NCI-H1694 (cell line): ENCODE results near the gene NEK9.
"Not testable (repeated sequence)": the region's sequence is repeated elsewhere in the genome, so short reads cannot be mapped to it uniquely, and the experiment has no call there.

Experiments
- DNase-seq: peaks from one replicate; lab custom pipeline; 2025; lab: John Stamatoyannopoulos, UW

Gene NEK9

DNA sequence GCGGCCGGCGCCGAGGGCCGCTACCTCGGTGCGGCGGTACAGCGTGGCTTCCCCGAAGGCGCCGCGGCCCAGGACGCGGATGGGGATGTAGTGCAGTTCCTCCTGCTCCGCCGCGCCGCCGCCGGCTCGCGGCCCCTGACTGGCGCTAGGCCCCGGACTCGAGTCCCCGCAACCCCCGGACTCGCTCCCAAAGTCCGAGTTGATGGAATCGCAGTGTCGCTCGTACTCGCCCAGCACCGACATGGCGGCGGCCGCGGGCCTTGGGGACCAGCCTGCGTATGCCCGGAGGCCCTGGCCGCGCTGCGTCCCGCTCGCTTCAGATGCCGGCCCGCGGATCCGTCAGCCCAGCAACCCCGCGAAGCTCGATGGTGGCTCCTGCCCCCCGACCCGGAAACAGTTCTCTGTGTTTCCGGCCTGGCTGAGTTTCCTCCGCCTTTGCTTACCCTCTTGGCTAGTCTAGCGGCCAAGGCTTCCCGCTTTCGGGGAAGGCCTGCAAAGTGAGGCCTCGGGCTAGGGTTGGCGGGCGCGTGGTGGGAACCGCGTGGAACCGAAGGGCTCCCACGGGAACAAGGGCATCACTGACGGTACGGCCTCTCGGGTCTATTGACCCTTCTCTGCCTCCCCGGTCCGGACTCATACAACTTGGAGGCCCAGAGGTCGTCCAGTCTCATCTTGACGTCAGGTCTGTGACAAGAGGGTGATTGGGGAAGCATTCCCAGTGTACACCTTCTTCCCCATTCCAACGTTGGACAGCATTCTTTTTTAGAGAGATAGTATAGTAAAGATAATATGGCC is at the start of gene NEK9:
Gene NEK9, minus strand, starts transcription at position 370 of the 795 bp plus-strand sequence. Its CDS starts 127 bp downstream, at position 243.
- DNase-seq = peak; percentile 93

DNA sequence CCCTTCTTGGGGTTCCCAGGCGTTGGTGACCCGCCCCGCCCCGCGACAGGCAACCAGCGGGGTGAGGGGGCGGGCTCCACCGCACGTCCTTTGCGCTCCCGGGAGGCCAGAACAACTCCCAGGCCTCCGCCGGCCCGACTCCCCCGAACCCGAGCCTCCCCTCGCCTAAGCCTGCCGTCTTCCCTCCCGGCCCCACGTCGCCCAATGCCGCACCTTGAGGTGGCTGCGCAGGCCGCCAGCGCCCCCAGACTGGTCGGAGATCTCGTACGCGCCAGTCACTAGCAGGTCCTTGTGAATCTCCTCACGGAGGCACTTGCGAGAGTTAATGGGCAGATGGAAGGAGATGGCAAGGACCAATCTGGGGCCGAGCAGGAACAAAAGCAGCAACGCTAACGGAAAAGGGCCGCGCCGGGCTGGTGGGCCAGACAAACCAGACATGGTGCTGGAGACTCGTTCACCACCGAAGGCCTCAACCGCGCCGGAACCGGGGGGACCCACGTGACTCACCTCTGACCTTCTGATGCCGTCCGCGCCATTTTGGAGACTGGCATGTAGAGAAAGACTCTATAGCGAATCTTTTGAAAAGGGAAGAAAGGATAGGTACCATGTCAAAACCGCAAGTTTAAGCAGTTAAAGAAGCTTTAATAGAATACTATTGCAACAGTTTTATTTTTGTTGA is 49.4 kb upstream of the NEK9 start, which contains the start of gene TMED10:
Gene TMED10, minus strand, starts transcription at position 471 of the 679 bp plus-strand sequence. Its CDS starts 33 bp downstream, at position 438.
- DNase-seq = peak; percentile 95

DNA sequence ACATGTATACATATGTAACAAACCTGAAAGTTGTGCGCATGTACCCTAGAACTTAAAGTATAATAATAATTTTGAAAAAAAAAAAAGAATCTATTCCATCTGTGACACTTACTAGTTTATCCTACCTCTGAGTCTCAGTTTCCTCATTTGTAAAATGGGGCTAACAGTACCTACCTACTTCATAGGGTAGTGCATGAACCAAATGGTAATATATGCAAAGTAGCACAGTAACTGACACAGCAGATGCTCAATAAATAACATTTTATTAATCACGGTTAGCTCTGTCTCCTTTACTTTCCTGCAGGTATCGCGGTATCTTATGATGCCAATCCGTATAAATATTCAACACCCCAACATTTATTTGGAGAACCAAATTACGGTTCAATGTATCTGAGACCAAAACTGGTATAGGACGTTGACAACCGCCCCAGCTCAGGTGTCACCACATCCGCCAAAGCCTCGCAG is 48.9 kb upstream of the NEK9 start:
- no peak for DNase-seq

DNA sequence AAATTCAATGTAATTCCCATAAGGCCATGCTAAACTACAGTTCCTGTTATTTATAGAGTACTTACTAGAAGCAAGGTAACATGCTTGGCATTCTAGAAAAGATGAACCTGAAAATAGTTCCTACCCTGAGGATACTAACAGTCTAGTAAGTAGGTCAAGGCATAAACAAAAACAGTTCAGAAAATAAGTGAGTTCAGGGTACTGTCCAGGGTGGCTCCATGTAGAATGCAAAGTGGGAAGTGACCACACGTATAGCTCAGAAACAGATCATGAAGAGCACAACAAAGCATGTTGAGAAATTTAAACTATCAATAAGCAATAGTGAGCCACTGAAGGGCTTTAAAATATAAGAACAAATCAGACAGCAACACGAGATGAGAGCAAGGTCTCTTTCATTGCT is 47.2 kb upstream of the NEK9 start:
- no peak for DNase-seq

DNA sequence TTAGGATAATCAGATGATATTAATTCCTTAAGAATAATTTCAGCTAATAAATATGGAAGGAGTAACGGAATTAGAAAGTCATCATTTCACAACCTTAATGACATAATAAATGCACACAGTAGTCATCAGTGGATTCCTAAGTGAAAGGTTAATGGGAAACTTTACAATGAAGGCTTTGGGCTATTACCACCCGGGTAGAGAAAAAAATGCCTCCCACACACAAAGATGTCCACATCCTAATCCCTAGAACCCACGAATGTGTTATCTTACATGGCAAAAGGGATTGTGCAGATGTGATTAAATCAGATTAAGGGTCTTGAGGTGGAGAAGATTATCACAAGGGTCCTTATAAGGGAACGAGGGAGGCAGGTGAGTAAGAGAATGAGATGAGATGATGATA is 43.9 kb upstream of the NEK9 start:
- DNase-seq = no peak

DNA sequence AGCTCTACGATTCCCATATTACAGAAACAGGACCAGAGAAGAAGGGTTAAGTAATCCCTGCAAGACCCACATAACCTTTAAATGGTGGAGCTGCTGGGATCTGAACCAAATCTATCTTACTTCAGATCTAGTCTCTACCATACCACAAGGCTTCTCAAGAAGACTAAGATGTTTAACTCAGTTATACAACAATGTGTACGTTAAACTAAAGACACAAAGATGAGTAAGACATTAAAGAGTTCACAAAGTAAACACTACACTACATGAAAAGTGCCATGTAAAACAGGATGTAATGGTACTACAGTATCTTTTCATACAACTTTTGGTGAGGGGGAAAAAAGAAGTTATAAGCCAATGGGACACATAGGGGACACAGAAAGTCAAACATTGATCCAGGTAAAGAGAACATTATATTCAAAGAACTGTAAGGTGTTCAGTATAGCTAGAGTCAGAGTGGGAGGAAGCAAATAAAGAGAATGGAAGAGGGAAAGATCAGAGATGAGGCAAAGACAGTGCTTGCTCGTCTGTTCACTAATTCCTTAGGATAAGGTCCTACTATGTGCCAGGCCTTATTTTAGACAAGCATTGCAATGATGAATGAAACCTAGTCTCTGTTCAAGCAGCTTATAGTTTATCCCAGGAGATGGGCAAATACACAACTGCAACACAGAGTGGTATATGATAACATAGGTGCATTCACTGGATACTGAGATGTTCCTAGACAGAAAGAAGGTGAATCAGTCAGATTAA is 41.9 kb upstream of the NEK9 start:
- DNase-seq = no peak

DNA sequence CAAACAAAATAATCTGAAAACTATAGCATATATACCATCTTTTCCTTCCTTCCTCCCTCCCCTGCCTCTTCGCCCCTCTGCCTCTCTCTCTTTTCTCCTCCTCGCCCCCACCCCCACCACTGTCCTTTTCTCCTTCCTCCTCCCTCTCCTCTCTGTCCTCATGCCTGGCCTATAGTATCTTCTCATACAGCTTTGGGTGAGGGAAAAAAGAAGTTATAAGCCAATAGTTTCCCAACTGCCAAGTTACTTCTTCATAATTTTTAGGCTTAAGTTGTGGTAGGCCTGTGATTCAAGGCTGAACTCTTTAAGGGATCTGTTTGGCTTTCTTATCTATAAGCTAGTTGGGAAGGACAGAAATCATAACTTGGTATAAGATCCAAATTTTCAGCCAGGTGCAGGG is 40.5 kb upstream of the NEK9 start:
- no peak for DNase-seq

DNA sequence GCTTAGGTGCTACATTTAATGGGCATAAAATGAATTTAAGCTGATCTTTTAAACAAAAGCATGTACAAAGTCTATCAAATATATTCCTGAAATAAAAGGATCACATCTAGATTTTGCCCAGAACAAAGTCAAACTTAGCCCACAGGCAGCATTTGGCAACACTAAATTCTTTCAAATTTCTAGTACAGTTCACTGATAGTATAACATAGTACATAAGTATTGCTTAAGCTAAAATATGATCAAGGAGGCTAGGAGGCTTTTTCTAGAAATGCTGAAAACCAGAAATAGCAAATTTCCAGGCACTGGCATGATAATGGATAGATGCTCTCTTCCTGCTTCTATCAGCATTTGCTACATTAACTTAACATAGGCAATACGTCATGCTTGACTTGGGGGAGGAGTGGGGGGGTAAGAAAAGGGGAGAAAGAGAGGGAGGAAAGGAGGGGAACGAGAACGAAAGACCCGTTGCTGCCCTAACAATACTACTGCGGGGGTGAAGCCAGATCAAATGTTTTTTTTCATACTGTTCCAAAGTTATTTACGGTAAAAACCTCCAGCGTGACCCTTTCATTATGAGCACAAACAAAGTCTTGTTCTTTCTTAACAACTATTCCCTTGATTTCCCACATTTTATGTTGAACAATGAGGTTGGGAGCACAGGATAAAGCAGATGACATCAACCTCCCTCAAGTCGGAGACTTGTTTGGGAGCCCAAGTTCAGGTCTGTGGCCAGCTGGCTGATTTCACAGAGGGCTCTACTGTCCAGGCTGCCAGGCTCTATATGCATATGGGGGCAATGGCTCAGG is 38.9 kb upstream of the NEK9 start:
- DNase-seq = no peak

DNA sequence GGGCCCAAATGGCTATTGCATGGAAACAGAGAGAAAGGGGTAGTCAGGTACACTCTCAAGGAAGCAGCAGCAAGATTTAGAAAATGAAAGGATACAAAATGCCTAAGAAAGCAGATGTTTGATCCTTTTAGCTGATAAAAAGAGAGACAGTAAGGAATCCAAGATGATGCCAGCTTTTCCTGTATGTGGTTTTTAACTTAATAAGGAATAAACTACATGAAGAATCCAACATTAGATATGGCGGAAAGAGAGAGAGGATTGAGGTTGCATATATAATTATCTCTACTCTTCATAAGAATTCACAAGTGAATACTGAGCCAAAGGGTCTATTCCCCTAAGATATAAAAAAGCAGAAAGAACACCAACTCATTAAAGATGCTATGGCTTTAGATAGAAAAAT is 38.0 kb upstream of the NEK9 start:
- no peak for DNase-seq

DNA sequence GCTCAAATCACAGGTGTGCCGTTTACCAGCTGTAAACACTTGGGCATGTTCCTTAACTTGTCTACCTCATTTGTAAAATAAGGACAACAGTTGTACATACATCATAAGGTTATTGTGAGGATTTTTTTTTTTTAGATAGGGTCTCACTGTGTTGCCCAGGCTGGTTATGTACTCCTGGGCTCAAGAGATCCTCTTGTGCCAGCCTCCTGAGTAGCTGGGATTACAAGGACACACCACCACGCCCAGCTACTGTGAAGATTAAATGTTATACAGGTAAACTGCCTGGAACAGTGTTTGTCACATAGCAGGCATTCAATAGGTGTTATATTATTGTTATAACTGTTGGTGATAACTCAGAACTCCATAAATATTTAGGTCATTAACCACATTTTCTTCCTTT is 36.8 kb upstream of the NEK9 start:
- DNase-seq = no peak

DNA sequence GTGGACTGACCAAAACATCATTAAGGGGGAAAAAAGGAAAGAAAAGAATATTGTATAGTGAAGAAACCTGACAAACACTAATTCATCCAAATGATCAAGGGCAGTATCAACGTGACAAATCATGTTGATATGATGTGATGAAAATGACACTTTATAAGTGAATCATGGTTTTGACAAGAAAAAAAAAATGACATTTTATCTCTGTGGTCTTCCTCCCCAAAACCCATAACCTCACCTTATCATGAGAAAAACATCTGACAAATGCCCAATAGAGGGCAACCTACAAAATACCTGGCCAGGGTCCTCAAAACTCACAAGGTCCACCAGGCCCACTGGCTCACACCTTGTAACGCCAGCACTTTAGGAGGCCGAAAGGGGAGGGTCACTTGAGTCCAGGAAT is 35.8 kb upstream of the NEK9 start:
- DNase-seq = no peak

DNA sequence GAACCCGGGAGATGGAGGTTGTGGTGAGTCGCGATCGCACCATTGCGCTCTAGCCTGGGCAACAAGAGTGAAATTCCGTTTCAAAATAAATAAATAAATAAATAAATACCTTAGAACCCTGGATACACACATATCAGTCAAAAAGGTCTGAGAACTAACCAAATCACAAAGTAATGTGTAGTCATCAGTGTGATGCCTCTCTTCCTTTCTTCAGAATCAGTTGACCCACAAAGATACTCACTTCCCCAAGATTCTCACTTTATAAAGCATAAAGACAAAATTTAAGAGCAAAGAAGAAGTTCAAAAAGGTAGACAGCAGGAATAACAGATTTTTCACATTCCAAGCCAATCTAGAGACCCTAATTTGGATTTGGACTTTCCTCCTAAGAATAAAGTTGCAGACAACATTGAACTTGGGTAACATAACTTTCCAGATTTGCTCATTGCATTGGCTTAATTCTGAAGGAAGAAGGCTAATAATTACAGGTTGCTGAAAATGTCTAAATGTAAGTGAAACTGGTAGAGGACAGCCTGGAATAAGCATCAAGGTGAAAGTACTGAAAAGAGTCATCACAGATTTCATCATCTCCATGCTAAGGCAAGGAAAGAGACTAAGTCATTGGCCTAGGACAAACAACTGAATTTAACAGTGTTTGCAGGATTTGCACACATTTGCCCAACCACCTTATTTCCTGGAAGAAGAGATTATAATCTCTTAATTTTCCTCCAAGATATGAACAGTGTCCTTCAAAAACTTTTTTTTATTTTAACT is 32.2 kb upstream of the NEK9 start:
- no peak for DNase-seq

DNA sequence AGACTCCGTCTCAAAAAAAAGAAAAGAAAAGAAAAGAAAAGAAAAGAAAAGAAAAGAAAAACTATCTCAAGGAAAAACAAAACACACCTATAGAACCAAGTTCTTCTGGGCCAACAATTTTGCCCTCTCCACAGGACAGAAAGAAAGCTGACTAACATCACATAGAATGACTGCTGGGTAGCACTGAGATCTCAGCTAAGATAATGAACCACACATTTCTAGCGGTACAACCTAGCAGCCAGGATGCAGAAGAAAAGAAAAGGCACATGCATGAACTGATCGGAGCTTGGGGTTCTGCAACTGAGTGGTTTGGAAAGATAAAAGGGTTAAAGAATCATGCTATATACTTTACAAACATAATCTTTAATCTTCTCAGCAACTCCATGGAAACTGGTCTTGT is 30.1 kb upstream of the NEK9 start:
- no peak for DNase-seq

DNA sequence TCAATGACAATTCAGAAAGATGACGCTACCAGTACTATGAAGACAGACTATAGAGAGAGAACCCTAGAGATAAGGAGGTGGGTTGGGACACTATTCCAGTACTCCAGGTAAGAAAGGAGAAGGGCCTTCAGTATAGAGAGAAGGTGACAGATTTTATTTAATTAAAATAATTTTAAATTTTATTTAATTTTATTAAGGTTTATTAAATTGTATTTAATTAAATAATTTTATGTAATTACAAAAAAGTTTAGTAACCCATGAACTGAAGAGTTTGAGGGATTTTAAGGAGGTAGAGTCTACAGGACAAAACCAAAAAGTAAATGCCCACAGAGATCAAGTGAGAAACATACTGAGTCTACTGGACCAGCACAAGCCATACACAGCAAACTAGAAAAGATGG is 29.3 kb upstream of the NEK9 start:
- no peak for DNase-seq

DNA sequence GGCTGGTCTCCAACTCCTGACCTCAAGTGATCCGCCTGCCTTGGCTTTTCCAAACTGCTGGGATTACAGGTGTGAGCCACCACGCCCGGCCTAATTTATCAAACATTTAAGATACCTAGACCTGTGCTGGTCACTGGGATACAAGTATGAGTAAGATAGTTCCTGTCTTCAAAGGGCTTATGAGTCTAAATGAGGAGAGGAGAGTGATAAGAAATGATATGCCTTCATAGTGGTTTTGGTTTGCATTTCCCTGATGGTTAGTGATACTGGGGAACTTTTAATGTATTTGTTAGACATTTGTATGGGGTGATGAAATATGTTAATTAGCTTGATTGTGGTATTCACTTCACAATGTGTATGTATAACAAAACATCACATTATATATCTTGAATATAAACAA is 28.3 kb upstream of the NEK9 start:
- no peak for DNase-seq

DNA sequence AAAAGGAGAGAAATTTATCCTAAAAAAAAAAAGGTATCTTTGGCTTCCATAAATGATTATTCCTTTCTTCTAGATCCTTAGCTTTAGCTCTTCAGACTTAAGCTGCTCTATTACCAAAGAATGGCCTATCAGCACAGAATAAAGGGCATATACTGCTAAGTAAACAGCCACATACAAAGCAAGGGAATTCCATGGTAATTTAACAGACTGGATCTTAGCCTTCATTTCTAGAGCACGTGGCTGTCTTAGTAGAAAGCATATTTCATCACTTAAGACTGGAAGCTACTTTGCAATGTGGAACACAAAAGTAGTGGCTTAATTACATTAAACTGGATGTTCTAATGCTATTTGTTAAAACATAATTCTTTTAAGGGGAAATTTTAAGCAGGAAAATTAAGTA is 26.4 kb upstream of the NEK9 start:
- DNase-seq = no peak

DNA sequence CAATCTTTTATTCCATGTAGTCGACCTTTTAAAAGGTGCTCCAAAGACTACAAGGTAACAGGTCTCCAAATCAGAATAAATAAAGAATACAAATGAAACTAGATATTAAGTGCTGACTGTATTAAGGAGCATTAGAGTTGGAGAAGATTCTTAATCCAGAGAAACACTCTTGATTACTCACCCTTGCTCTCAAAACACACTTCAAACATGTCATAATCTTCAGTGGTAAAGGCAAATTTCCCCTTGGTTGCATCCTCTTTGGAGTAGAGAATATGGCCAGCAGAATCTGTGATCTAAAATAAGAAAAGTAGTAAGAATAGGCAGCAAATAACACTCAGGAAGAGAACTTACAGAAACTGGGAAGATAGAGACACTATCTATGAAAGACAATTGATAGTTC is 25.0 kb upstream of the NEK9 start:
- DNase-seq = no peak

DNA sequence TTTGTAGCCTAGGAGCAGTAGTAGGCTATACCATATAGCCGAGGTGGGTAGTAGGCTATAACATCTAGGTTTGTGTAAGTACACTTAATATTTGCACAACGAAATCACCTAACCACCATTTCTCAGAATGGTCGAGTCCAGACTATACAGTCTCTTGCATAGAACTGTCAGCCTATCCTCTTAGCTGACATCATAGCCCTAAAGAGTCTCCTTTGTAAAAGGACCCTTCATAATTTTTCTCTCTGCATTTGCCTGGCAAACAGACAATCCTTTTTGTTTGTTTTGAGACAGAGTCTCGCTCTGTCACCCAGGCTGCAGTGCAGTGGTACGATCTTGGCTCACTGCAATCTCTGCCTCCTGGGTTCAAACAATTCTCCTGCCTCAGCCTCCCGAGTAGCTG is 23.8 kb upstream of the NEK9 start:
- DNase-seq = not testable (repeated sequence)

DNA sequence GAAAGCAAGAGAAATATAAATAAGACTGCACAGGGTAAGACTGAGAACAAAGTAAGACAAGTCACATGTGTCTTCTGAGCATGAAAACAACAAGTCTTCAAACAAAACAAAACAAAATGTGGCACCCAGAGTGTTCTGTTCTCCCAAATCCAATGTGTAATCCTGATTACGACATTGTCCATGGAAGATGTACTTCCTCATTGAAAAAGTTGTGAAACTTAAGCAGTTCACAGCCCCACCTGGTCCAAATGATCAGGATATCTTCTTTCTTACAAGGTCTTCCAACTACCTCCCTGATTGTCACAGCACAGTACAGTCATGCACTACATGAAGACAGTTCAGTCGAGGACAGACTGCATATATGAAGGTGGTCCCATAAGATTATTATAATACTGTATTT is 23.3 kb upstream of the NEK9 start:
- DNase-seq = no peak

DNA sequence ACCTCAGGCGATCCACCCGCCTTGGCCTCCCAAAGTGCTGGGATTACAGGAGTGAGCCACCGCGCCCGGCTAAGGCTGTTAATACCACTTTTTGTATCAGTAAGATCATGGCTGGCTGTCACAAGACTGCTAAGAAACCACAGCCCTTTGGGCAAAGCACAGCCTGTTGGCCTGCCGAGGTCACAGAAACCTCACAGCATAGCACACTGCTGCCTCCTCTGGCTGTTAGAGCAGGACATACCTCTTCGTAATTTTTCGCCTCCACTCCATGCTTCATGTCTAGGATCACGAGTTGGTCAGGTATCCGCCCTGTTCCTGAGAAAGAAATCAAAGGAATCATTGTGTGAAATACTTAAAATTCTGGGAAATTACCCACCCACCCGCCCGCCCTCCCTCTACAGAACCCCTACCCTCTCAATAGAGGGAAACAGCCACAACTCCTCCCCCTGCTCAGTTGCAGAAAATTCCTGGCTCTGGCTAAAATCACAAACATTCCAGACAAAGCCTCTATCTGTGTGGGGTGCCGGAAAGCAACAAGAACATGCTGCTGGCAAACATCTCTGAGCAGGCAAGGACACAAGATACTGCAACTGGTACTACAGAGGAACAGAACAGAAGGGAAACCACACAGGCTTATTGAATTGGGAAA is 20.7 kb upstream of the NEK9 start:
- DNase-seq = no peak

DNA sequence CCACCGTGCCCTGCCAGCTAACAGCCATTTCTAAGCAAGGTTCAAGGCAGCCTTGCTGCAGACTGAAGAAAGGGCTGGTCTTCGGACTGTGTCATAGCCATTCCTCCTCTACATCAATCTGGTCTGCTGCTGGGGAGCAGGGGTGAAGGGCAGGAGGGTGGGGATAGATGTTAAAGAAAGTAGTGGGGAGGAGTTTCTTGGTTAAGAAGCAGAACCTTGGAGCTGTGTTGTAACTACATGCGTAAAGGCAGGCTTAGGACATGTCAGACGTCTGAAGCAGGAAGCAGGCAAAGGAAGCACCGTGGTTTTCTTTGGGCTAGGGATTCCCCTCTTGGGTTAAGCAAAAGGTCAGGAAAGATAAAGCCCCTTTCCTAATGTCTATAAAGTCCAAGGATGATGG is 18.1 kb upstream of the NEK9 start:
- DNase-seq = no peak
